Liver (tissue), 9 donors: Measurements from ENCODE around the gene MAN2B2. TPM values are rescaled to one million over a fixed set of nuclear protein-coding genes. Genes with fewer than 3 reads are reported as not detected.
"Not testable (repeated sequence)": the region's sequence is repeated elsewhere in the genome, so short reads cannot be mapped to it uniquely, and the experiment has no call there.

Experiments
- DNase-seq: peaks from one replicate; pipeline ENCODE4 v3.0.0-alpha.2; 2017; ENCODE audit warnings: low spot score
- H3K27ac ChIP-seq, 2 donors: one replicate each; pipeline ENCODE4 v1.7.0; 2013; ENCODE audit warnings: inconsistent platforms in 2 of 2, low read length in 2 of 2, control low read depth in 1 of 2, low read depth in 1 of 2, mild to moderate bottlenecking in 1 of 2
- H3K27me3 ChIP-seq, 4 donors: one replicate each; pipeline versions ENCODE4 v1.6.1 to v1.7.0; 2013; ENCODE audit warnings: low read length in 3 of 4, inconsistent platforms in 1 of 4, mild to moderate bottlenecking in 1 of 4, moderate library complexity in 1 of 4; ENCODE audit not compliant: control insufficient read depth in 4 of 4, insufficient read depth in 4 of 4
- H3K36me3 ChIP-seq, 4 donors: one replicate each; pipeline versions ENCODE4 v1.6.1 to v1.7.0; 2013; ENCODE audit warnings: low read length in 3 of 4, mild to moderate bottlenecking in 3 of 4, low read depth in 1 of 4, moderate library complexity in 1 of 4; ENCODE audit not compliant: control insufficient read depth in 4 of 4, insufficient read depth in 3 of 4
- H3K4me1 ChIP-seq, 4 donors: one replicate each; pipeline versions ENCODE4 v1.6.1 to v1.7.0; 2013; ENCODE audit warnings: low read length in 3 of 4, mild to moderate bottlenecking in 3 of 4, moderate library complexity in 1 of 4; ENCODE audit not compliant: control insufficient read depth in 4 of 4, insufficient read depth in 4 of 4
- H3K4me3 ChIP-seq, 3 donors: one replicate each; pipeline versions ENCODE4 v1.6.1 to v1.7.0; 2013; ENCODE audit warnings: low read length in 3 of 3, control low read depth in 1 of 3, low read depth in 1 of 3, mild to moderate bottlenecking in 1 of 3
- H3K9ac ChIP-seq, 2 donors: one replicate each; pipeline ENCODE4 v1.7.0; 2013; ENCODE audit warnings: low read length in 2 of 2, mild to moderate bottlenecking in 2 of 2, moderate library complexity in 2 of 2, control low read depth in 1 of 2, low read depth in 1 of 2
- H3K9me3 ChIP-seq, 4 donors: one replicate each; pipeline versions ENCODE4 v1.6.1 to v1.7.0; 2013; ENCODE audit warnings: low read length in 3 of 4; ENCODE audit not compliant: control insufficient read depth in 4 of 4
- ATF3 ChIP-seq: IDR thresholded peaks from 2 replicates; pipeline ENCODE4 v1.6.1; 2016; ENCODE audit warnings: antibody characterized with exemption
- EGR1 ChIP-seq, 2 donors: IDR thresholded peaks; 2 replicates each; pipeline ENCODE4 v1.6.1; 2016 to 2018; ENCODE audit warnings: antibody characterized with exemption in 2 of 2, low read depth in 2 of 2
- FOXA1 ChIP-seq: IDR thresholded peaks from 2 replicates; pipeline ENCODE4 v1.6.1; 2016; ENCODE audit warnings: antibody characterized with exemption
- GABPA ChIP-seq, 2 donors: IDR thresholded peaks in 1 of 2; conservative IDR thresholded peaks in 1 of 2; 2 replicates each; pipeline ENCODE4 v1.6.1; 2016; ENCODE audit warnings: antibody characterized with exemption in 2 of 2, mild to moderate bottlenecking in 1 of 2, moderate library complexity in 1 of 2
- HNF4A ChIP-seq, 2 donors: conservative IDR thresholded peaks; 2 replicates each; pipeline ENCODE4 v1.6.1; 2016; ENCODE audit warnings: antibody characterized with exemption in 2 of 2, mild to moderate bottlenecking in 2 of 2
- MAX ChIP-seq: IDR thresholded peaks from 2 replicates; pipeline ENCODE4 v1.6.1; 2016; ENCODE audit warnings: antibody characterized with exemption
- NR2F2 ChIP-seq: IDR thresholded peaks from 2 replicates; pipeline ENCODE4 v1.6.1; 2016; ENCODE audit warnings: antibody characterized with exemption
- RAD21 ChIP-seq, 2 donors: IDR thresholded peaks; 2 replicates each; pipeline ENCODE4 v1.6.1; 2016; ENCODE audit warnings: antibody characterized with exemption in 2 of 2, mild to moderate bottlenecking in 2 of 2
- REST ChIP-seq: IDR thresholded peaks from 2 replicates; pipeline ENCODE4 v1.6.1; 2016; ENCODE audit warnings: antibody characterized with exemption, mild to moderate bottlenecking
- SP1 ChIP-seq: IDR thresholded peaks from 2 replicates; pipeline ENCODE4 v1.6.1; 2018; ENCODE audit warnings: antibody characterized with exemption, mild to moderate bottlenecking
- YY1 ChIP-seq: IDR thresholded peaks from 2 replicates; pipeline ENCODE4 v1.6.1; 2016; ENCODE audit warnings: antibody characterized with exemption, mild to moderate bottlenecking
- WGBS: extraction: QIAGEN DNeasy Blood & Tissue Kit; methylation state at CpG from one replicate; pipeline ENCODE4 v1.1.7; 2013; 5-methylcytosine and 5-hydroxymethylcytosine counted together
- polyA plus RNA-seq, 2 donors: library from polyadenylated mRNA; stranded (reverse) in 1 of 2; unstranded in 1 of 2; fragments of 200-250 nt in 1 of 2; fragments of >200 nt in 1 of 2; fragmentation: Nextera tagmentation in 1 of 2; extraction: Ambion mirVana in 1 of 2; gene quantifications; one replicate each; pipeline versions ENCODE4 v1.2.1 to v1.2.3, GENCODE V29; 2013 to 2015
- total RNA-seq, 2 donors: library from RNA; depleted of rRNA; stranded (reverse); fragments of >200 nt; gene quantifications; one replicate each; pipeline ENCODE4 v1.2.3, GENCODE V29; 2014
- donor health status: healthy.
- donor health status: healthy.
- donor health status: healthy.
- donor health status: healthy.
- donor health status: healthy.

The MAN2B2 gene
- total and polyA plus RNA-seq, 4 donors = 14.7 to 29.7 (median 22.5) TPM

- no peaks in the 10 kb centered on the region for H3K9me3 ChIP-seq
- 89% methylated on average over 6 of the region's 6 CpGs for WGBS
- peaks cover 0 to 6% (median 4%) of the 10 kb centered on the region in 4 donors for H3K36me3 ChIP-seq
- DNase-seq = no peak
- TF ChIP-seq EGR1 (IDR thresholded peaks at IDR 0.05; ENCODE audit: low read depth in 2 of 2) (no peak), GABPA (IDR thresholded peaks at IDR 0.05 in 1 of 2, conservative IDR thresholded peaks at IDR 0.05 in 1 of 2) (no peak), MAX (no peak), SP1 (no peak), RAD21 (IDR thresholded peaks at IDR 0.05) (no peak), YY1 (no peak)
- H3K27ac ChIP-seq = no peak overlapping the region
- H3K27me3 ChIP-seq = no peaks in the 10 kb centered on the region
- no peak overlapping the region for H3K9ac ChIP-seq
- peaks cover 0 to 7% (median 5%) of the 10 kb centered on the region in 4 donors for H3K4me1 ChIP-seq
- H3K4me3 ChIP-seq = no peak overlapping the region
Measured at GRCh38 chr4:6647582-6648230, 72.7 kb downstream of the MAN2B2 start.

- no peak overlapping the region for H3K4me3 ChIP-seq
- no peaks in the 10 kb centered on the region for H3K9me3 ChIP-seq
- DNase-seq = no peak
- no peaks in the 10 kb centered on the region for H3K36me3 ChIP-seq
- H3K27me3 ChIP-seq = no peaks in the 10 kb centered on the region
- TF ChIP-seq YY1 (no peak), MAX (no peak), FOXA1 (no peak), NR2F2 (no peak), HNF4A (conservative IDR thresholded peaks at IDR 0.05) (no peak), ATF3 (no peak), REST (no peak), EGR1 (IDR thresholded peaks at IDR 0.05; ENCODE audit: low read depth in 2 of 2) (no peak)
- no peak overlapping the region for H3K27ac ChIP-seq
- WGBS = 91% methylated on average over 8 of the region's 8 CpGs
- H3K4me1 ChIP-seq = no peaks in the 10 kb centered on the region
- no peak overlapping the region for H3K9ac ChIP-seq
Measured at GRCh38 chr4:6649216-6649615, 74.2 kb downstream of the MAN2B2 start.

- H3K4me3 ChIP-seq, H3K27me3 ChIP-seq, H3K9ac ChIP-seq, H3K4me1 ChIP-seq, DNase-seq, H3K27ac ChIP-seq, H3K9me3 ChIP-seq, H3K36me3 ChIP-seq: not testable (repeated sequence)
- WGBS = 70% methylated on average over 2 of the region's 3 CpGs
Measured at GRCh38 chr4:6654211-6654610, 79.2 kb downstream of the MAN2B2 start.

- H3K36me3 ChIP-seq, H3K4me3 ChIP-seq, H3K9me3 ChIP-seq, H3K9ac ChIP-seq, DNase-seq, H3K27ac ChIP-seq, H3K27me3 ChIP-seq: not testable (repeated sequence)
- H3K4me1 ChIP-seq = peaks cover 0 to 10% (median 4%) of the 10 kb centered on the region in 4 donors
- 84% methylated on average over 2 of the region's 2 CpGs for WGBS
Measured at GRCh38 chr4:6655291-6655690, 80.3 kb downstream of the MAN2B2 start.
